ENCODE measurements around the gene NLRP7.
"Not testable (repeated sequence)": the region's sequence is repeated elsewhere in the genome, so short reads cannot be mapped to it uniquely, and the experiment has no call there.

The NLRP7 gene

DNA sequence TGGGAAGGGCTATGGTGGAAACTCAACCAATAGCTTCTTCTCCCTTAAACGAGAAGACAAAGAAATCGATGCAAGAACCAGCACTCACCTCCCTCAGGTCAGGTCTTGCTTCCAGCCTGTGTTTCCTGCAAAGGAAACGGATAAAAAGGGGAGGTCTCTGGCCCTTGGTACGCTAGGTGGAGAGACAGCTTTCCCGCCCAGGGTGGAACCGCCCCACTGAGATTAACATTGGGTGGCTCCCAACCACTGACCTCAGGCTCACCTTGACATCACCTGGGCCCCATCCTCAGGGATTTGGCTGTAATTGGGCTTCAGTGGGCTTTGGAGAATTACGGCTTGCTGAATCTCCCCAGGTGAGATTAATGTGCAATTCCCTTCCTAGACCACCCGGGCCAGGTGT is at the start of gene NLRP7:
TSS of gene NLRP7 (minus strand) at position 150 of the 400 bp plus-strand sequence.
- Histone ChIP-seq H3K4me3 (ENCODE audit: low read depth in 1 of 2, low read length in 2 of 2) (no peak within 1 kb of the TSS), H3K27me3 (ENCODE audit: low read depth, low read length) (no peaks in the 10 kb centered on the region), H3K4me1 (ENCODE audit: control insufficient read depth in 1 of 2, insufficient read depth in 2 of 2, low read length in 2 of 2) (no peaks in the 10 kb centered on the region), H3K36me3 (ENCODE audit: control insufficient read depth in 1 of 2, insufficient read depth in 2 of 2, low read length in 2 of 2) (no peaks in the 10 kb centered on the region), H3K27ac (ENCODE audit: low read length) (no peak within 1 kb of the TSS), H3K9me3 (ENCODE audit: control insufficient read depth in 1 of 2, low read length in 2 of 2) (peaks cover 0 to 2% of the 10 kb centered on the region in 2 donors)

DNA sequence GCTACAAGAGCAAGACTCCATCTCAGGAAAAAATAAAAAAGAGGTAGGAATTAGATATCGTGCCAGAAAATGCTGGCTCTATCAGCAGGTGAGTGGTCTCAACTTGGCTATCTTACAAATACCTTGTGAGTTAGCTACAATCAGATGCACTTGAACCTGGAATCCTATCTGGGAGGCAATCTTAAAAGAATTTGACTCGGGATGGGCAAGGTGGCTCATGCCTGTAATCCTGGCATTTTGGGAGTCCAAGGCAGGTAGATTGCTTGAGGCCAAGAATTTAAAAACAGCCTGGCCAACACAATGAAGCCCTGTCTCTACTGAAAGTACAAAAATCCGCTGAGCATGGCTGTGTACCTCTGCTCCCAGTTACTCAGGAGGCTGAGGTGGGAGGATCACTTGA is 48.2 kb upstream of the NLRP7 start:
- no peaks in the 10 kb centered on the region for H3K27me3 ChIP-seq (ENCODE audit: low read depth, low read length)
- no peak overlapping the region for H3K4me3 ChIP-seq (ENCODE audit: low read depth in 1 of 2, low read length in 2 of 2)
- no peaks in the 10 kb centered on the region for H3K4me1 ChIP-seq (ENCODE audit: control insufficient read depth in 1 of 2, insufficient read depth in 2 of 2, low read length in 2 of 2)
- no peaks in the 10 kb centered on the region for H3K9me3 ChIP-seq (ENCODE audit: control insufficient read depth in 1 of 2, low read length in 2 of 2)
- H3K36me3 ChIP-seq (ENCODE audit: control insufficient read depth in 1 of 2, insufficient read depth in 2 of 2, low read length in 2 of 2), result no peaks in the 10 kb centered on the region
- H3K27ac ChIP-seq (ENCODE audit: low read length), result no peak overlapping the region

DNA sequence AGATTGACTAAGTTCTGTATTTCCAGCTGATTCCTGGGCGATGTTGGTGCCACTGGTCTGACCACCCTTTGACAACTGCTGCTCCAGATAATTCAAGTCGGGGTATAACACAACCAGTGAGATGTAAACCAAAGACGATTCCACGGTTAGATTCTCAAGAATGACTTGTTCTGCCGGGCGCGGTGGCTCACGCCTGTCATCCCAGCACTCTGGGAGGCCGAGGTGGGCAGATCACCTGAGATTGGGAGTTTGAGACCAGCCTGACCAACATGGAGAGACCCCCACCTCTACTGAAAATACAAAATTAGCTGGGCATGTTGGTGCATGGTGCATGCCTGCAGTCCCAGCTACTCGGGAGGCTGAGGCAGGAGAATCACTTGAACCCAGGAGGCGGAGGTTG is 42.2 kb upstream of the NLRP7 start:
- not testable (repeated sequence) for H3K9me3 ChIP-seq (ENCODE audit: control insufficient read depth in 1 of 2, low read length in 2 of 2); H3K27ac ChIP-seq (ENCODE audit: low read length); H3K27me3 ChIP-seq (ENCODE audit: low read depth, low read length); H3K4me3 ChIP-seq (ENCODE audit: low read depth in 1 of 2, low read length in 2 of 2); H3K36me3 ChIP-seq (ENCODE audit: control insufficient read depth in 1 of 2, insufficient read depth in 2 of 2, low read length in 2 of 2); H3K4me1 ChIP-seq (ENCODE audit: control insufficient read depth in 1 of 2, insufficient read depth in 2 of 2, low read length in 2 of 2)

- H3K9me3 ChIP-seq (ENCODE audit: control insufficient read depth in 1 of 2, low read length in 2 of 2); H3K36me3 ChIP-seq (ENCODE audit: control insufficient read depth in 1 of 2, insufficient read depth in 2 of 2, low read length in 2 of 2); H3K27ac ChIP-seq (ENCODE audit: low read length); H3K4me1 ChIP-seq (ENCODE audit: control insufficient read depth in 1 of 2, insufficient read depth in 2 of 2, low read length in 2 of 2); H3K4me3 ChIP-seq (ENCODE audit: low read depth in 1 of 2, low read length in 2 of 2); H3K27me3 ChIP-seq (ENCODE audit: low read depth, low read length): not testable (repeated sequence)
These were observed 35.2 kb upstream of the NLRP7 start for GRCh38 chr19:54982562-54982961.

DNA sequence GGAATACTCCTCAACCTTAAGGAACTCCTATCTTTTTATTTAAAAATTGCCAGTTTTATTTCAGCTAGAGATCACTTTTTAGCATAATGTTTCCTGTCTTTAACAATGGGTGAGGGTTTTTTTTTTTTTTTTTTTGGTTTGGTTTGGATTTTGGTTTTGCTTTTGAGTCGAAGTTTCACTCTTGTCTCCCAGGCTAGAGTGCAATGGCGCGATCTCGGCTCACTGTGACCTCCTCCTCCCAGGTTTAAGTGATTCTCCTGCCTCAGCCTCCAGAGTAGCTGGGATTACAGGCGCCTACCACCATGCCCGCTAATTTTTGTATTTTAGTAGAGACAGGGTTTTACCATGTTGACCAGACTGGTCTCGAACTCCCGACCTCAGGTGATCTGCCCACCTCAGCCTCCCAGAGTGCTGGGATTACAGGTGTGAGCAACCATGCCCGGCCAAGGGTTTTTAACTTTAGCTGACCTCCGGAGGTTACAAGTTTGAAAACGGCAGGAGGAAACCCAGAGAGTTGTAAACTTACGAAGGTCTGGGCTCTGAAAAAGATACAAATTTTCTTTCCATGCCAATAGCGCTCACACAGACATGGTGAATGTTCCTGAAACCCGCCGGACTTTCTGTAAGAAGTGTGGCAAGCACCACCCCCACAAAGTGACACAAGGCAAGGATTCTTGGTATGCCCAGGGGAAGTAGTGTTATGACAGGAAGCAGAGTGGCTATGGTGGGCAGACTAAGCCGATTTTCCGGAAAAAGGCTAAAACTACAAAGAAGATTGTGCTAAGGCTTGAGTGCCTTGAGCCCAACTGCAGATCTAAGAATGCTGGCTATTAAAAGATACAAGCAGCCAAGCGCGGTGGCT is 26.1 kb upstream of the NLRP7 start:
- not testable (repeated sequence) for H3K27me3 ChIP-seq (ENCODE audit: low read depth, low read length); H3K27ac ChIP-seq (ENCODE audit: low read length); H3K36me3 ChIP-seq (ENCODE audit: control insufficient read depth in 1 of 2, insufficient read depth in 2 of 2, low read length in 2 of 2); H3K4me1 ChIP-seq (ENCODE audit: control insufficient read depth in 1 of 2, insufficient read depth in 2 of 2, low read length in 2 of 2); H3K9me3 ChIP-seq (ENCODE audit: control insufficient read depth in 1 of 2, low read length in 2 of 2); H3K4me3 ChIP-seq (ENCODE audit: low read depth in 1 of 2, low read length in 2 of 2)

DNA sequence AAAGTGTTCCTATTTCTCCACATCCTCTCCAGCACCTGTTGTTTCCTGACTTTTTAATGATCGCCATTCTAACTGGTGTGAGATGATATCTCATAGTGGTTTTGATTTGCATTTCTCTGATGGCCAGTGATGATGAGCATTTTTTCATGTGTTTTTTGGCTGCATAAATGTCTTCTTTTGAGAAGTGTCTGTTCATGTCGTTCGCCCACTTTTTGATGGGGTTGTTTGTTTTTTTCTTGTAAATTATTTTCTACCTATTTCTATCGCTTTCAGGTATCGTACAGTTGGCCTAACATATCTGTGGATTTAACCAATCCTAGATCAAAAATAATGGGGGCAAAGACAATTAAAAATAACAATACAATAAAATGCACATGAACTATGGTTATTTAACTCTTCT is 24.1 kb upstream of the NLRP7 start:
- not testable (repeated sequence) for H3K27me3 ChIP-seq (ENCODE audit: low read depth, low read length); H3K4me1 ChIP-seq (ENCODE audit: control insufficient read depth in 1 of 2, insufficient read depth in 2 of 2, low read length in 2 of 2); H3K4me3 ChIP-seq (ENCODE audit: low read depth in 1 of 2, low read length in 2 of 2); H3K9me3 ChIP-seq (ENCODE audit: control insufficient read depth in 1 of 2, low read length in 2 of 2); H3K36me3 ChIP-seq (ENCODE audit: control insufficient read depth in 1 of 2, insufficient read depth in 2 of 2, low read length in 2 of 2); H3K27ac ChIP-seq (ENCODE audit: low read length)

DNA sequence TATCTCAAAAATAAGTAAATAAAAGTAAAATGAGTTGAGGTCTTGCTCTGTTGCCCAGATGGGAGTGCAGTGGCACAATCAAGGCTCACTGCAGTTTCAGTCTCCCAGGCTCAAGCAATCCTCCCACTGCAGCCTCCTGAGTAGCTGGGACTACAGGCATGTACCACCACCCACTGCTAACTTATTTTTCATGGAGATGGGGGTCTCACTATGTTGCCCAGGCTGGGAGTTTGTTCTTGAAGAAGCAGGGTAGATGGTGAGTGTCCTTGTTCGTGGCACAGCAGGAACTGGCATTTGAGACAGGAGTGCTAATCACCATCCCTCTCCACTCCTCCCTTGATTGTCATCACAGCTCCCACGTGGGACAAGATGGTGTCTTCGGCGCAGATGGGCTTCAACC is 22.3 kb upstream of the NLRP7 start:
- Histone ChIP-seq H3K4me1 (ENCODE audit: control insufficient read depth in 1 of 2, insufficient read depth in 2 of 2, low read length in 2 of 2) (no peaks in the 10 kb centered on the region), H3K36me3 (ENCODE audit: control insufficient read depth in 1 of 2, insufficient read depth in 2 of 2, low read length in 2 of 2) (no peaks in the 10 kb centered on the region), H3K27me3 (ENCODE audit: low read depth, low read length) (no peaks in the 10 kb centered on the region), H3K27ac (ENCODE audit: low read length) (no peak overlapping the region), H3K9me3 (ENCODE audit: control insufficient read depth in 1 of 2, low read length in 2 of 2) (no peaks in the 10 kb centered on the region), H3K4me3 (ENCODE audit: low read depth in 1 of 2, low read length in 2 of 2) (no peak overlapping the region)

DNA sequence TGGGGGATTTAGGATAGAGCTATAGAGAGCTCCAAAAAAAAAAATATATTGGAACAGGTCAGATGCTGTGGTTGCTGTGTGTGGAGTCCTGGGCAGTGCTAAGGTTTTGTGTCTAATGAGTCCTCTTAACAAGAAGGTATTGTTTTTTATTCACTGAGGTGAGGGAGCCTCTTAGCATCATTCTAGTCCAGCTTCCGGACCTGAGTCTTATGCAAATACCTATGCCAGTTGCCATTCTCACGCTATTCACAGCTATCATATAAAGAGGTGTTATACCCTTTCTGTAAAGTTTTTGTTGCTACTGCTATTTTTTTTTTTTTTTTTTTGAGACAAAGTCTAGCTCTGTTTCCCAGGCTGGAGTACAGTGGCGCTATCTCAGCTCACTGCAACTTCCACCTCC is 20.3 kb upstream of the NLRP7 start:
- H3K27me3 ChIP-seq (ENCODE audit: low read depth, low read length), result no peaks in the 10 kb centered on the region
- H3K9me3 ChIP-seq (ENCODE audit: control insufficient read depth in 1 of 2, low read length in 2 of 2), result no peaks in the 10 kb centered on the region
- H3K27ac ChIP-seq (ENCODE audit: low read length), result no peak overlapping the region
- no peaks in the 10 kb centered on the region for H3K4me1 ChIP-seq (ENCODE audit: control insufficient read depth in 1 of 2, insufficient read depth in 2 of 2, low read length in 2 of 2)
- no peak overlapping the region for H3K4me3 ChIP-seq (ENCODE audit: low read depth in 1 of 2, low read length in 2 of 2)
- H3K36me3 ChIP-seq (ENCODE audit: control insufficient read depth in 1 of 2, insufficient read depth in 2 of 2, low read length in 2 of 2), result no peaks in the 10 kb centered on the region

DNA sequence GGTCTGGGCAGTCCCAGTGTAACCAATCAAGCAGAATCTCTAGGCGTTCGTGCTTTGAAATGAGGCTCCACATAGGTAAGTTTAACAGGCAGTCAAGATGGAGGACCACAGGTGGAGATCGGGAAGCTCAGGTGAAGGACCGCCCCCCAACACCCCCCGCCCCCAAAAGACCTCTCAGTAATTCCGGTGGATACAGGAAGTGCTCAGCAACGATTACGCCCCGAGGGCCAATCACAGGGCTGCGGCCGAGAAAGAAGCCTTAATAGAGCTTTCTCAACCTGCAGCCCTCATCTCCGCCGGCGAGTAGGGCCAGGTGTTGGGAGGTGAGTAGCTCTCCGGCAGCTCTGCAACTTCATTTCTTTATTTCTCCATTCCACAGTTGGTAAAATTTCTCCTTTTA is 17.7 kb upstream of the NLRP7 start:
- H3K27me3 ChIP-seq (ENCODE audit: low read depth, low read length); H3K9me3 ChIP-seq (ENCODE audit: control insufficient read depth in 1 of 2, low read length in 2 of 2); H3K36me3 ChIP-seq (ENCODE audit: control insufficient read depth in 1 of 2, insufficient read depth in 2 of 2, low read length in 2 of 2); H3K4me1 ChIP-seq (ENCODE audit: control insufficient read depth in 1 of 2, insufficient read depth in 2 of 2, low read length in 2 of 2); H3K27ac ChIP-seq (ENCODE audit: low read length); H3K4me3 ChIP-seq (ENCODE audit: low read depth in 1 of 2, low read length in 2 of 2): not testable (repeated sequence)

DNA sequence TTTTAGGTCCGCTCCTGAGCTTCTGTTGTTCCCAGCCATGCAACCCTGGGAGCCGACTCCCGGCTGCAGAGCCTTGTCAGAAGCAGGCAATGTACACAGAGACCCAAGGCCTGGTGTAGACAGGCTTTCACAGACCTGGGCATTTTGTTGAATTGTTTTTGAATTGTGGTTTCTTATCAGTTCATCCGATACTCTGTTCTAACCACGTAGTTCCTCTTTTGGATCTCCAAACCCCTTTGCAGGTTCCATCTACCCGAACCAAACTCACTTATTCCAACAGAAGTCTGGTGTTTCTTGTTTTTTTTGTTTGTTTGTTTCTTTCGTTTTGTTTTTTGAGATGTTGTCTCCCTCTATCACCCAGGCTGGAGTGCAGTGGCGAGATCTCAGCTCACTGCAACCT is 12.5 kb upstream of the NLRP7 start:
- Histone ChIP-seq H3K4me3 (ENCODE audit: low read depth in 1 of 2, low read length in 2 of 2) (no peak overlapping the region), H3K27ac (ENCODE audit: low read length) (no peak overlapping the region), H3K4me1 (ENCODE audit: control insufficient read depth in 1 of 2, insufficient read depth in 2 of 2, low read length in 2 of 2) (no peaks in the 10 kb centered on the region), H3K36me3 (ENCODE audit: control insufficient read depth in 1 of 2, insufficient read depth in 2 of 2, low read length in 2 of 2) (no peaks in the 10 kb centered on the region), H3K9me3 (ENCODE audit: control insufficient read depth in 1 of 2, low read length in 2 of 2) (no peaks in the 10 kb centered on the region), H3K27me3 (ENCODE audit: low read depth, low read length) (no peaks in the 10 kb centered on the region)

- Histone ChIP-seq H3K27me3 (ENCODE audit: low read depth, low read length) (no peaks in the 10 kb centered on the region), H3K27ac (ENCODE audit: low read length) (no peak overlapping the region)
These were observed 8.0 kb upstream of the NLRP7 start for GRCh38 chr19:54955376-54955775.

DNA sequence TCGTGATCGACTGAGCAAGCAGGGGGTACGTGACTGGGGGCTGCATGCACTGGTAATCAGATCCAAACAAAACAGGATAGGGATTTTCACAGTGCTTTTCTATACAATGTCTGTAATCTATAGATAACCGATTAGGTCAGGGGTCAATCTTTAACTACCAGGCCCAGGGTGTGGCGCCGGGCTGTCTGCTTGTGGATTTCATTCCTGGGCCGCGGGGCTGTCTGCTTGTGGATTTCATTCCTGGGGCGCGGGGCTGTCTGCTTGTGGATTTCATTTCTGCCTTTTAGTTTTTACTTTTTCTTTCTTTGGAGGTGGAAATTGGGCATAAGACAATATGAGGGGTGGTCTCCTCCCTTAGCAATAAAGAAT is 6.0 kb upstream of the NLRP7 start:
- H3K4me3 ChIP-seq (ENCODE audit: low read depth in 1 of 2, low read length in 2 of 2); H3K27ac ChIP-seq (ENCODE audit: low read length): not testable (repeated sequence)

More at GRCh38 chr19:54955376-54955775, 8.0 kb upstream of the NLRP7 start:
- no peak overlapping the region for H3K4me3 ChIP-seq (ENCODE audit: low read depth in 1 of 2, low read length in 2 of 2)
- H3K4me1 ChIP-seq (ENCODE audit: control insufficient read depth in 1 of 2, insufficient read depth in 2 of 2, low read length in 2 of 2), result no peaks in the 10 kb centered on the region
- H3K36me3 ChIP-seq (ENCODE audit: control insufficient read depth in 1 of 2, insufficient read depth in 2 of 2, low read length in 2 of 2), result no peaks in the 10 kb centered on the region
- no peaks in the 10 kb centered on the region for H3K9me3 ChIP-seq (ENCODE audit: control insufficient read depth in 1 of 2, low read length in 2 of 2)

More for the DNA sequence above, 6.0 kb upstream of the NLRP7 start:
- H3K27me3 ChIP-seq (ENCODE audit: low read depth, low read length); H3K4me1 ChIP-seq (ENCODE audit: control insufficient read depth in 1 of 2, insufficient read depth in 2 of 2, low read length in 2 of 2); H3K36me3 ChIP-seq (ENCODE audit: control insufficient read depth in 1 of 2, insufficient read depth in 2 of 2, low read length in 2 of 2); H3K9me3 ChIP-seq (ENCODE audit: control insufficient read depth in 1 of 2, low read length in 2 of 2): not testable (repeated sequence)

All from muscle layer of duodenum (tissue), 2 donors.